Coronary artery (tissue), 2 donors: ENCODE data around the gene ETFA.
"Not testable (repeated sequence)": the region's sequence is repeated elsewhere in the genome, so short reads cannot be mapped to it uniquely, and the experiment has no call there.

Source experiments
- DNase-seq: peaks from one replicate; pipeline ENCODE4 v3.0.0-alpha.2; 2017; ENCODE audit warnings: low spot score
- H3K27ac ChIP-seq, 2 donors: fragments of 200-600 bp; sonication (generic); one replicate each; pipeline ENCODE4 v1.5.1; 2016 to 2019
- H3K4me3 ChIP-seq: fragments of 200-600 bp; sonication (generic); 2 replicates; pipeline ENCODE4 v1.5.1; 2016; ENCODE audit warnings: mild to moderate bottlenecking, moderate library complexity
- CTCF ChIP-seq: fragments of 200-600 bp; sonication (generic); IDR thresholded peaks from one replicate; pipeline ENCODE4 v1.5.1; 2019; ENCODE audit warnings: antibody characterized with exemption

ETFA gene

DNA sequence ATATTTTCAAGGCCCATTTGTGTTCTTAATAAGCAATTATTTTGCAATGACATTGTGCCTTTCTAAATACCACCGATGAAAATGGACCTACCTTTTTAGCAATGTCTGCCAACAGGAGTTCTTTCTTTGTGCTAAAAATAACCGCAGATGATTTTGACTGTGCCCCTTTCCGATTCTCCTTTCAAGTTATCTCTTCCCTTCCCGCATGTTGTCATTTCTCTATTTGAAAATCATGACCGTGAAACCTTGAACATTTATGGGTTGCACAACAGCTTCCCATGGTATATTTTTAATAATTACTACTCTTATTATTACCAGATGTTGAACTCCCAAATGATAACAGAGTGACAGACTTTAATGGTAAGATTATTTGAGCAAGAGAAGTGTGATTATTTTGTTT is 10.3 kb upstream of the ETFA start:
- TF ChIP-seq CTCF, result no peak
- no peak overlapping the region for H3K4me3 ChIP-seq
- H3K27ac ChIP-seq, result no peak overlapping the region
- DNase-seq, result no peak

- Histone ChIP-seq H3K27ac (no peak overlapping the region), H3K4me3 (no peak overlapping the region)
- no peak for DNase-seq
- no peak for TF ChIP-seq CTCF
Measured at GRCh38 chr15:76321171-76321570, 9.9 kb upstream of the ETFA start.

- DNase-seq, result no peak
- no peak for TF ChIP-seq CTCF
Measured at GRCh38 chr15:76320012-76320411, 8.7 kb upstream of the ETFA start.

GRCh38 chr15:76313731-76314130 is 2.5 kb upstream of the ETFA start:
- H3K4me3 ChIP-seq, result no peak overlapping the region
- no peak for TF ChIP-seq CTCF
- DNase-seq, result no peak
- H3K27ac ChIP-seq, result no peak overlapping the region

More at GRCh38 chr15:76320012-76320411, 8.7 kb upstream of the ETFA start:
- Histone ChIP-seq H3K4me3 (no peak overlapping the region), H3K27ac (no peak overlapping the region)

DNA sequence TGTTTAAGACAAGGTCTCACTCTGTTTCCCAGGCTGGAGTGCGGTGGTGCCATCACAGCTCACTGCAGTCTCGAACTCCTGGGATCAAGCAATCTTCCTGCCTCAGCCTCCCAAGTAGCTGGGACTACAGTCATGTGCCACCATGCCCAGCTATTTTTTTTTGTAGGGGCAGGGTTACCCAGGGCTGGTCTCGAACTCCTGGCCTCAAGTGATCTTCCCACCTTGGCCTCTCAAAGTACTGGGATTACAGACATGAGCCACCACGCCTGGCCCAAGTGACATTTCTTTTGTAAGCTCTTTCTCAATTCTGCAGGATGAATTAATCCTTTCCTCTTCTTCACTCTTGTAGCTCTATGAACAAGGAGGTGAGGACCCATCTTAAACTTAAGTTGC is 1.9 kb upstream of the ETFA start:
- not testable (repeated sequence) for DNase-seq, H3K4me3 ChIP-seq, H3K27ac ChIP-seq

DNA sequence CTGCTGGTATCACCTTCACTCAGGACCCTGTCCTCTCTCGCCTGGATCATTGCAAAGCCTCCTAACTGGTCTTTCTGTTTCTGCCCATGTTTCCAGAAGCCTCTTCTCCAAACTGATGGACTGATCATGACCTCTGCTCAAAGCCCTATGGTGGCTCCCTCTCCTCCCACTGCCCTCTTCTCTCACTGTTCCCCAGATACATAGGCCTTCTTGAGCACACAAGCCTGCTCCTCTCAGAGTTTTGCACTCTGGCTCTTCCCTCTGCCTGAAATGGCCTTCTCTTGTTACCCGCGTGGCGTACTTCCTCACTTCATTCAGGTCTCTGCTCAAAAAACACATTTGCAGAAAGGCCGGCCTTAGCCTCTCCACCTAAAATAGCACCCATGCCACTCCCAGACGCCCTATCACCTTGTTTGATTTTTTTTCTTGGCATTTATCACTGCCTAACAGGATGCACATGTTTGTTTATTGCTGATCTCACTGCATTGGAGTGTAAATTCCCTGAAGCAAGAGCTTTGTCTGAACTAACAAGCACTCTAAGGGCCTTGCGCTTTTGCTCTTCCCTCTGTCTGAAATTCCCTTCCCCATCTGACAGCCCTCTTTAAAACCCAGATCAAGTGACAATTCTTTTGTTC is 1.4 kb upstream of the ETFA start:
- TF ChIP-seq CTCF, result no peak
- no peak overlapping the region for H3K4me3 ChIP-seq
- DNase-seq, result no peak
- H3K27ac ChIP-seq, result peak overlapping the region in 1 of 2 donors; percentile 1

DNA sequence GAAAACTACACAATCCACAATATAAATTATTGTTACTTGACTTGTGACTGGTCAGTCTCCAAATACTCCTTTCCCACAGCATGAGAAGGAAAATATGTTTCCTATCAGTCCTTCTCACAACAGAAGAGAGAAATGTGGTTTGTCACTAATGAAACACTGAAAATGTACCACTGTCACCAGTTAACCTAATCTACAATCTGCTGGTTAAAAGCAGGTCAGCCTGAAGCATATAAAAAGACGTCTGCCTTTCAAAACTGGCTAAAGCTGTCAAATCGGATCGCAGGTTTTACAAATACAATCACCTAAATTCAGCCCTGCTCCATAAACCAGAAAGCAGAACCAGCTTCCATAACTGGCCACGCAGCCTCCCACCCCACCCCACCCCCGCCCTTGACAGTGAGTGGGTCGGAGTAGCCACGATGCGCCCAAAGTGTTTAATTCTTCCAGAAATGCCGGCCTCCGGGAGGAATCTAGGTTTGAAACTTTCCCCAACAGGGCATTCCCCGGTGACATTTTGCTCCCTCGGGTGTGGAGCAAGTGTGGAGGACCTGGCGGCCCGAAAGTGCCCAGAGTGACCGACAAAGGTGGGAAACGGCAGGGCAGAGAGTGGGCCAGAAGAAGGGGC is 682 bp downstream of the ETFA start:
- Histone ChIP-seq H3K27ac (peak overlapping the region; percentile 82 to 84), H3K4me3 (peak overlapping the region; percentile 75)
- TF ChIP-seq CTCF, result no peak
- no peak for DNase-seq
